Progenitor cell of endocrine pancreas (in vitro differentiated cells): ENCODE data around the gene PRPS1L1. TPM values are rescaled to one million over a fixed set of nuclear protein-coding genes. Genes with fewer than 3 reads are reported as not detected.
A peak's percentile ranks its signal among the peaks of the same experiment; 100 is the strongest.

ENCODE experiments used
- DNase-seq: peaks from one replicate; pipeline ENCODE4 v3.0.0; 2021; ENCODE audit warnings: low spot score; ENCODE audit not compliant: unreplicated experiment
- H3K27ac Mint-ChIP-seq: 2 replicates; pipeline ENCODE4 v1.8.0; 2021; ENCODE audit warnings: mild to moderate bottlenecking, moderate library complexity, mixed read lengths
- H3K27me3 Mint-ChIP-seq: 2 replicates; pipeline ENCODE4 v1.8.0; 2021; ENCODE audit warnings: mixed read lengths
- H3K36me3 Mint-ChIP-seq: 2 replicates; pipeline ENCODE4 v1.8.0; 2022; ENCODE audit warnings: mixed read lengths; ENCODE audit not compliant: insufficient read depth
- H3K4me1 Mint-ChIP-seq: 2 replicates; pipeline ENCODE4 v1.8.0; 2021; ENCODE audit warnings: low read depth, mixed read lengths
- H3K4me3 Mint-ChIP-seq: 2 replicates; pipeline ENCODE4 v1.8.0; 2021; ENCODE audit warnings: low read depth, mild to moderate bottlenecking, moderate library complexity, mixed read lengths
- H3K9me3 Mint-ChIP-seq: 2 replicates; pipeline ENCODE4 v1.8.0; 2021; ENCODE audit warnings: low read depth, mixed read lengths
- total RNA-seq: library from RNA; stranded (reverse); gene quantifications from 2 replicates; pipeline ENCODE4 v1.2.1, GENCODE V29; 2021
- TF ChIP-seq, protein P1 (sequence below): fragments of 200-600 bp; sonication (generic); IDR thresholded peaks from one replicate; pipeline ENCODE4 v1.5.0; 2021; ENCODE audit warnings: antibody characterized with exemption, mild to moderate bottlenecking; ENCODE audit not compliant: unreplicated experiment

The PRPS1L1 gene
- total RNA-seq, 1 donor from 2014 or later, result not detected

DNA sequence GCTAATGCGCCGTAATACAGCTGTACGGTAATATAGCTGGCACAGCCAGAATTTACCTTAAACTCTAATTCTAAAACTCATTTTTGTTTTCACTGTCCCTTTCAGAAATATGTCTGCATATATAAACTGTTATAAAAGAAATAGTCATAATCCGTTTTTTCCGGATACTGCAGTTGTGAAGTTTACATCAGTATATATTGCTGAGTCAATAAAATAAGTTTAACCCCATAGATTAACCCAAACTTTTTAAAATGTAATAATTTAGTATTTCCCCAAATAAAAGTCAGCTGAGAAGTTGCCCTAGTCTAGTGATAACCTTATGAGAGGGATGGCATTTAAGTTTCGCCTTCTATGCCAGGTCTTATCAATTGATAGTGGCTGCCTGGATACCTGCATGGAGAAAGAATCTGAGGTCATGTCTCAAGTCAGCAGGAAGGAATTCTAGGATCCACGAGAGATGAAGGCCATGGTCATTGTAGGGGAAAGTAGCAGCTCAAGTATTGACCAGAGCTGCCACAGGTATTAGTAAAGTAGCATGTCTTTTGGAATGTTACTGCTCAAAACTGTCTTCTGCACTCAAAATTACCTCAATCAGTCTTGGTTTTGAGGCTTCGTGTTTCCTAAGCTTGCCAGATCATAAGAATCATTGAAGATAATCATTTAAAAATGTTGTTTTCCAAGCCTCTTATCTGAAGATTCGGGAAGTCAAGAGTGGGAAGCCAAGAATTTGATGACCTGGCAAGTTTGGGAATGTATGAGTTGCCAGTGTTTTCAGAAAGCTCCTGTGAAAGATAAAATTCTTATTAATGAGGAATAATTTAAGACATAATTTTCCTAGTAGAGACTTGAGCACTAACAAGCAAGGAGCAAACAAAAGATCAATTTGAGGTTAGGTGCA, 10.8 kb downstream of the PRPS1L1 start:
- TF ChIP-seq, protein P1, sequence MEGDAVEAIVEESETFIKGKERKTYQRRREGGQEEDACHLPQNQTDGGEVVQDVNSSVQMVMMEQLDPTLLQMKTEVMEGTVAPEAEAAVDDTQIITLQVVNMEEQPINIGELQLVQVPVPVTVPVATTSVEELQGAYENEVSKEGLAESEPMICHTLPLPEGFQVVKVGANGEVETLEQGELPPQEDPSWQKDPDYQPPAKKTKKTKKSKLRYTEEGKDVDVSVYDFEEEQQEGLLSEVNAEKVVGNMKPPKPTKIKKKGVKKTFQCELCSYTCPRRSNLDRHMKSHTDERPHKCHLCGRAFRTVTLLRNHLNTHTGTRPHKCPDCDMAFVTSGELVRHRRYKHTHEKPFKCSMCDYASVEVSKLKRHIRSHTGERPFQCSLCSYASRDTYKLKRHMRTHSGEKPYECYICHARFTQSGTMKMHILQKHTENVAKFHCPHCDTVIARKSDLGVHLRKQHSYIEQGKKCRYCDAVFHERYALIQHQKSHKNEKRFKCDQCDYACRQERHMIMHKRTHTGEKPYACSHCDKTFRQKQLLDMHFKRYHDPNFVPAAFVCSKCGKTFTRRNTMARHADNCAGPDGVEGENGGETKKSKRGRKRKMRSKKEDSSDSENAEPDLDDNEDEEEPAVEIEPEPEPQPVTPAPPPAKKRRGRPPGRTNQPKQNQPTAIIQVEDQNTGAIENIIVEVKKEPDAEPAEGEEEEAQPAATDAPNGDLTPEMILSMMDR, result no peak
- H3K27ac Mint-ChIP-seq, result no peak overlapping the region
- peaks cover 5% of the 10 kb centered on the region for H3K4me1 Mint-ChIP-seq
- no peak for DNase-seq
- no peaks in the 10 kb centered on the region for H3K27me3 Mint-ChIP-seq
- no peak overlapping the region for H3K4me3 Mint-ChIP-seq
- no peaks in the 10 kb centered on the region for H3K36me3 Mint-ChIP-seq
- H3K9me3 Mint-ChIP-seq, result peaks cover 4% of the 10 kb centered on the region

DNA sequence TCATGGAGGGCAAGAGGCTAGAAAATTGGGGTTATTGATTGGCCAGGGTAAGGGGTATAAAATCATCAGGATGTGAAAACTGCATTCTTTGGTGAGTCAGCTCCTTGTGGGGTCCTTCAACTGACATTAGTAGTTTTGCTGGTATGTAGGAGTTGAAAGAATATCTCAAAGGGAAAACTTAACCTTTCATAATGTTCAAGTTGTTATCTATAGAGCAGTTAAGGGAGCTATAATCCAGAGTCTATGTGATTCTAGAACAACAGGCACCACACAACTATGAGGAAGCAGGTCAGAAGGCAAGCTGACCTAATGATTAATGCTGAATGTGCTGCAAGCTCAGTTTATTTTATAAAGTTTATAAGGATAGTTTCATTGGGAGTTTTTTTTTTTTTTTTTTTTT, 13.7 kb downstream of the PRPS1L1 start:
- TF ChIP-seq, protein P1, result no peak
- no peak overlapping the region for H3K4me3 Mint-ChIP-seq
- no peaks in the 10 kb centered on the region for H3K27me3 Mint-ChIP-seq
- no peaks in the 10 kb centered on the region for H3K4me1 Mint-ChIP-seq
- no peak for DNase-seq
- H3K36me3 Mint-ChIP-seq, result no peaks in the 10 kb centered on the region
- peak overlapping the region; percentile 41 for H3K27ac Mint-ChIP-seq
- peaks cover 9% of the 10 kb centered on the region for H3K9me3 Mint-ChIP-seq

DNA sequence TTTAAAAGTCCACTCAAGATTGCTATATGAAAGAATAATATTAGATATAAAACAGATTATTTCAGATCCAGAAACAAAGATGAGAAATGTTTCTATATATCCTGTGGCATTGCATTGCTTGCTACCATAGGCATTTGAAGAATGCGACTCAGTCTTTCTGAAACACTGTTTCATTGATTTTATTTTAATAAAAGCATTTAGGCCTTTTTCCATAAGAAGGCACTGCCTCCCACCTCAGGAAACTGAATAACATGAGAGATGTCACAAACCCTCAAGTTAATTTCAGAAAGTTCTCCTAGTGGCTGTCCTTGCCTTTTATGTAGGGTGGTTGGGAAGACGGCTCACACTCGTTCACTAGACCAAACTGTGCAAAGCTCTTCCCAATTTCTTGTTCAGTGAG, 23.3 kb downstream of the PRPS1L1 start:
- DNase-seq, result no peak
- Mint-ChIP-seq H3K27ac (no peak overlapping the region), H3K27me3 (no peaks in the 10 kb centered on the region), H3K36me3 (no peaks in the 10 kb centered on the region), H3K9me3 (peaks cover 15% of the 10 kb centered on the region), H3K4me1 (peaks cover 19% of the 10 kb centered on the region), H3K4me3 (no peak overlapping the region)
- TF ChIP-seq, protein P1, result no peak

DNA sequence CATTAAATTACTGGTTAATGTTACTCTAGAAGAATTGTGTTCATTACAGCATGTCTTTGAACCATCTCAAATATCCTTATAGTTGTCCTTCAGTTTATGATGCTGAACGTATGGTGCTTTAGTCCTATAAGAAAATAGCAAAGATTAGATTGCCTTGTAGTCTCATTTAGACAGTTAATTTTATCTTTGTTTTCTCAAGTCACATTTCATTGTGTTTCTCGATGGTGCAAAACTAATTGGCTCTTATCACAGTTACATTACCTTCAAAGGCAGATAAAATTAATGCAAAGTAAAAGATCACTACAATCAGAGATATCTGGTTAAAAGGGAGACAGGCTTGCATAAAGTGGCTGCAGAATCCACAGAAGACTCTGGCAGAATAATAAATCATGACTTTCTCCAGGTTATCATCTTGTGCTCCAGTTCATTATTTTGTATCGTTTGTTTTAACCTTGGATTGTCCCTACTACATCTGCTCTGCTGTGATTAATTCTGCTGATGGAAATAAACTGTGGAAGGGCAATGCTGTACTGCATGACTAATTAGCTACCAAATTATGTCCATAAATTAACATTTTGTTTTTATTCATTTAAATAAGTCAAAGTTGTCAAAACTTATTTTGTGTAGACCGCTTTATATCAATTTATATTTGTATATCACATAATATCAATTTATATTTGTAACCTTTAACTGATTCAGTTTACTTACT, 24.2 kb downstream of the PRPS1L1 start:
- Mint-ChIP-seq H3K27ac (no peak overlapping the region), H3K27me3 (no peaks in the 10 kb centered on the region), H3K36me3 (no peaks in the 10 kb centered on the region), H3K4me3 (no peak overlapping the region), H3K9me3 (peaks cover 16% of the 10 kb centered on the region), H3K4me1 (peaks cover 19% of the 10 kb centered on the region)
- no peak for DNase-seq
- TF ChIP-seq, protein P1, result no peak

DNA sequence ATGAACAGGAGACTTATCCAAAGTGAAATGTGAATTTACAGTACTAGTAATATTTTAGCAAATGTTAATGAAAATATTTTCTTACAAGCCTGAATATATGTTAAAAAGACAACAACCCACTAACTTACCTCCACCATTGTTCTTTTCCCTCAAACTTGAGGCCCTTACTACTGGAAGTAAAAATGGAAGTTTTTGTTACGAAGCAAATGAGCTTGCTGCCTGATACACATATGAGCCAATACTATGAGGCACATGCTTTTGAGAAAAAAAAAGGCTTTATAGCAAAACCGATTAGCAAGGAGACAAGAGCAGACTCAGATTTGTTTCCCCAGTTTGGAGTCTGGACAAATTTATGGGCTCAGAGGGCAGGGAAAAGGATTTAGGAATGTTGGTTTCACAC, 29.0 kb downstream of the PRPS1L1 start:
- DNase-seq, result no peak
- Mint-ChIP-seq H3K9me3 (peaks cover 15% of the 10 kb centered on the region), H3K4me3 (no peak overlapping the region), H3K27me3 (no peaks in the 10 kb centered on the region), H3K27ac (no peak overlapping the region), H3K36me3 (no peaks in the 10 kb centered on the region), H3K4me1 (peaks cover 6% of the 10 kb centered on the region)
- TF ChIP-seq, protein P1, result no peak
